Pancreas (tissue), 10 donors: ENCODE data around the gene SRGAP3. TPM values are rescaled to one million over a fixed set of nuclear protein-coding genes. Genes with fewer than 3 reads are reported as not detected.

Experiments
- ATAC-seq, 4 donors: fragments of 200-7000 bp; cut with Tn5 transposase; one replicate each; pipeline versions ENCODE4 v1.8.0 to v1.9.1; 2020; ENCODE audit warnings: mild to moderate bottlenecking in 4 of 4, moderate library complexity in 4 of 4
- DNase-seq, 6 donors: peaks; one replicate each; pipeline ENCODE4 v3.0.0-alpha.2; 2020
- FAIRE-seq: peaks from 2 replicates; lab custom pipeline; 2012; peaks lifted over from hg19 to GRCh38; lab: Jason Lieb, UNC
- H3K27ac ChIP-seq, 4 donors: fragments of 200-600 bp; sonication (generic); 1 replicate in 3 of 4; 2 replicates in 1 of 4; pipeline versions ENCODE4 v1.5.0 to v1.8.0; 2020
- H3K27me3 ChIP-seq, 4 donors: fragments of 200-600 bp; one replicate each; pipeline ENCODE4 v1.8.0; 2021
- H3K36me3 ChIP-seq, 3 donors: fragments of 200-600 bp; sonication (generic) in 1 of 3; one replicate each; pipeline versions ENCODE4 v1.5.0 to v1.8.0; 2020 to 2021
- H3K4me1 ChIP-seq, 3 donors: fragments of 200-600 bp; one replicate each; pipeline ENCODE4 v1.8.0; 2021
- H3K4me3 ChIP-seq, 4 donors: fragments of 200-600 bp; sonication (generic) in 2 of 4; one replicate each; pipeline versions ENCODE4 v1.5.0 to v1.8.0; 2020 to 2021
- H3K9me3 ChIP-seq, 4 donors: fragments of 200-600 bp; one replicate each; pipeline ENCODE4 v1.8.0; 2021
- WGBS, 2 donors: extraction: QIAGEN DNeasy Blood & Tissue Kit; methylation state at CpG; one replicate each; pipeline ENCODE4 v1.1.7; 2013; 5-methylcytosine and 5-hydroxymethylcytosine counted together
- intact Hi-C, 3 donors: fragments of 100-400 bp; cut with DNase I; formaldehyde crosslinking; loops; one replicate each; pipeline versions ENCODE4 v1.11.1 to v1.14.2; 2022
- polyA plus RNA-seq, 2 donors: library from polyadenylated mRNA; stranded (reverse); fragments of 200-250 nt; gene quantifications; one replicate each; pipeline ENCODE4 v1.2.3, GENCODE V29; 2013
- total RNA-seq, 6 donors: library from RNA; stranded (reverse); fragmentation: NEBNext Ultra II Directional in 4 of 6; extraction: Animal tissue kit (Norgen Biotek cat#: 25700) in 4 of 6; gene quantifications; one replicate each; pipeline versions ENCODE4 v1.2.1 to v1.2.4, GENCODE V29; 2021 to 2023
- TF ChIP-seq, protein P1 (sequence below), 4 donors: fragments of 200-600 bp; sonication (generic) in 3 of 4; IDR thresholded peaks; one replicate each; pipeline versions ENCODE4 v1.5.0 to v1.8.0; 2021; ENCODE audit warnings: antibody characterized with exemption in 4 of 4
- donor health status: healthy with polysubstance abuse.
- donor health status: DM: no; HTN: no; CAD: no; lungs with moderate emphysema.
- donor health status: DM: no; HTN: no; CAD: no.
- donor health status: control.
- donor health status: control.
- donor health status: Bipolar disorder and iron deficiency.
- donor health status: DM: yes; HTN: yes; CAD: no.
- donor health status: DM: no; HTN: no; CAD: no.
- donor health status: DM: no; HTN: no; CAD: no.
- donor health status: DM: yes; HTN: yes; CAD: no.

SRGAP3 gene
- total and polyA plus RNA-seq, 8 donors = 1.9 to 6.5 (median 3.0) TPM

- Histone ChIP-seq H3K9me3 (no peaks in the 10 kb centered on the region), H3K27me3 (no peaks in the 10 kb centered on the region), H3K36me3 (no peaks in the 10 kb centered on the region), H3K27ac (no peak overlapping the region), H3K4me3 (no peak overlapping the region), H3K4me1 (no peaks in the 10 kb centered on the region)
- DNase-seq (peak in 5 of 6 donors; percentile 30 to 74 (median 41)), FAIRE-seq (no peak), ATAC-seq (peak; percentile 71 to 95 (median 92))
- WGBS, 2 donors = 0 to 1% methylated on average over 7 of the region's 7 CpGs
- intact Hi-C loops = loop anchor here in 1 of 3 donors (5.0 kb wide), 1 partner anchor 331 kb away; no protein-coding TSS in a partner anchor
- TF ChIP-seq, protein P1, sequence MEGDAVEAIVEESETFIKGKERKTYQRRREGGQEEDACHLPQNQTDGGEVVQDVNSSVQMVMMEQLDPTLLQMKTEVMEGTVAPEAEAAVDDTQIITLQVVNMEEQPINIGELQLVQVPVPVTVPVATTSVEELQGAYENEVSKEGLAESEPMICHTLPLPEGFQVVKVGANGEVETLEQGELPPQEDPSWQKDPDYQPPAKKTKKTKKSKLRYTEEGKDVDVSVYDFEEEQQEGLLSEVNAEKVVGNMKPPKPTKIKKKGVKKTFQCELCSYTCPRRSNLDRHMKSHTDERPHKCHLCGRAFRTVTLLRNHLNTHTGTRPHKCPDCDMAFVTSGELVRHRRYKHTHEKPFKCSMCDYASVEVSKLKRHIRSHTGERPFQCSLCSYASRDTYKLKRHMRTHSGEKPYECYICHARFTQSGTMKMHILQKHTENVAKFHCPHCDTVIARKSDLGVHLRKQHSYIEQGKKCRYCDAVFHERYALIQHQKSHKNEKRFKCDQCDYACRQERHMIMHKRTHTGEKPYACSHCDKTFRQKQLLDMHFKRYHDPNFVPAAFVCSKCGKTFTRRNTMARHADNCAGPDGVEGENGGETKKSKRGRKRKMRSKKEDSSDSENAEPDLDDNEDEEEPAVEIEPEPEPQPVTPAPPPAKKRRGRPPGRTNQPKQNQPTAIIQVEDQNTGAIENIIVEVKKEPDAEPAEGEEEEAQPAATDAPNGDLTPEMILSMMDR (IDR thresholded peaks at IDR 0.05) = peak; percentile 85 to 97 (median 89)
These were observed 278.4 kb downstream of the SRGAP3 start for GRCh38 chr3:8970971-8971589.

GRCh38 chr3:8969241-8969640, 280.2 kb downstream of the SRGAP3 start:
- FAIRE-seq = no peak
- Histone ChIP-seq H3K4me3 (no peak overlapping the region), H3K27ac (no peak overlapping the region), H3K27me3 (no peaks in the 10 kb centered on the region), H3K9me3 (no peaks in the 10 kb centered on the region), H3K4me1 (no peaks in the 10 kb centered on the region), H3K36me3 (no peaks in the 10 kb centered on the region)
- TF ChIP-seq, protein P1 (IDR thresholded peaks at IDR 0.05) = no peak
- 19 to 26% methylated on average over 4 of the region's 4 CpGs for WGBS, 2 donors
- DNase-seq = no peak
- intact Hi-C loops = loop anchor here in 1 of 3 donors (5.0 kb wide), 1 partner anchor 333 kb away; no protein-coding TSS in a partner anchor
- no peak for ATAC-seq

- ATAC-seq = no peak
- DNase-seq = peak in 1 of 6 donors; percentile 17
- Histone ChIP-seq H3K36me3 (no peaks in the 10 kb centered on the region), H3K4me3 (no peak overlapping the region), H3K4me1 (no peaks in the 10 kb centered on the region), H3K27me3 (no peaks in the 10 kb centered on the region), H3K27ac (no peak overlapping the region), H3K9me3 (no peaks in the 10 kb centered on the region)
- intact Hi-C loops = loop anchor here in 1 of 3 donors (5.0 kb wide), 1 partner anchor 334 kb away; no protein-coding TSS in a partner anchor
- TF ChIP-seq, protein P1 (IDR thresholded peaks at IDR 0.05) = no peak
- no peak for FAIRE-seq
- WGBS, 2 donors = 39 to 44% methylated on average over 5 of the region's 5 CpGs
These were observed 281.0 kb downstream of the SRGAP3 start for GRCh38 chr3:8968375-8968882.

DNA sequence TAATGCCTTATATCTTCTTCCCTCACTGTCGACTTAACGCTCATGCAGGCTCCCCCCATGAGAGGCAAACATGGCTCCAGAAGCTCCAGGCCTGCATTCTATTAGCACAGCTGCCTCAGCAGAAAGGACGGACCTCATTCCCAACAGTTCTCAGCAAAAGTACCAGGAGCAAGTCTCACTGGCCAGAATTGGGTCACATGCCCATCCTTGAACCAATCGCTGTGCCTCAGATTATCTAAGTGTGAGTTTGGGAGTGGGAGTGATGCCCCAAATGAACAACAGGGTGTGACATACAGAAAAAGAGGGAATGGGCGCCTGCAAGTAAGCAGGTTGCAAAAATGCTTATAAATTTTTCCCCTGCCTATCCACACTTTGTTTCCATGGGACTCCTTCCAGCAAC, 281.9 kb downstream of the SRGAP3 start:
- no peaks in the 10 kb centered on the region for H3K9me3 ChIP-seq
- no peak for DNase-seq
- H3K27me3 ChIP-seq = no peaks in the 10 kb centered on the region
- H3K4me1 ChIP-seq = peaks cover 0 to 2% (median 0%) of the 10 kb centered on the region in 3 donors
- H3K4me3 ChIP-seq = no peak overlapping the region
- no peak overlapping the region for H3K27ac ChIP-seq
- no peak for FAIRE-seq
- H3K36me3 ChIP-seq = no peaks in the 10 kb centered on the region
- WGBS, 2 donors = 63 to 67% methylated on average over 5 of the region's 5 CpGs
- TF ChIP-seq, protein P1 (IDR thresholded peaks at IDR 0.05) = no peak
- intact Hi-C loops = loop anchor here in 1 of 3 donors (5.0 kb wide), 1 partner anchor 335 kb away; no protein-coding TSS in a partner anchor
- no peak for ATAC-seq
